Naive thymus-derived CD4-positive, alpha-beta T cell (primary cell): ENCODE results near the gene GABRG3. TPM values are rescaled to one million over a fixed set of nuclear protein-coding genes. Genes with fewer than 3 reads are reported as not detected.

ENCODE experiments used
- ATAC-seq: fragments of 150-1000 bp; cut with Tn5 transposase; 2 replicates; pipeline ENCODE4 v1.10.0; 2021; ENCODE audit warnings: mild to moderate bottlenecking, moderate library complexity
- CTCF ChIA-PET: fragments of 350-600 bp; sonication (Branson Sonifier 250); formaldehyde crosslinking; loops from one replicate; lab custom pipeline; 2021; ENCODE audit warnings: antibody characterized with exemption; lab: Charles Lee
- POLR2A ChIA-PET: fragments of 350-600 bp; sonication (Branson Sonifier 250); formaldehyde crosslinking; loops from one replicate; lab custom pipeline; 2021; ENCODE audit warnings: antibody characterized with exemption, inconsistent platforms; lab: Charles Lee
- DNase-seq, 9 donors: peaks; one replicate each; pipeline versions ENCODE4 v3.0.0 to v3.0.0-alpha.2; 2020 to 2022; ENCODE audit warnings: mixed read lengths in 1 of 9
- H3K27ac ChIP-seq: one replicate; pipeline ENCODE4 v1.7.0; 2013; ENCODE audit warnings: mild to moderate bottlenecking, low read depth, low read length, moderate library complexity
- H3K27me3 ChIP-seq, 2 donors: one replicate each; pipeline ENCODE4 v1.7.0; 2013; ENCODE audit warnings: low read length in 2 of 2, mild to moderate bottlenecking in 2 of 2, moderate library complexity in 2 of 2; ENCODE audit not compliant: control insufficient read depth in 2 of 2, insufficient read depth in 2 of 2
- H3K36me3 ChIP-seq, 3 experiments: 1 replicate in 2 of 3; 2 replicates in 1 of 3; pipeline ENCODE4 v1.7.0; 2013; ENCODE audit warnings: low read length in 3 of 3, mild to moderate bottlenecking in 3 of 3, moderate library complexity in 1 of 3; ENCODE audit not compliant: insufficient read depth in 3 of 3, control insufficient read depth in 2 of 3
- H3K4me1 ChIP-seq, 2 donors: one replicate each; pipeline ENCODE4 v1.7.0; 2013; ENCODE audit warnings: low read length in 2 of 2, mild to moderate bottlenecking in 2 of 2, moderate library complexity in 1 of 2; ENCODE audit not compliant: control insufficient read depth in 2 of 2, insufficient read depth in 2 of 2
- H3K4me3 ChIP-seq: 2 replicates; pipeline ENCODE4 v1.7.0; 2013; ENCODE audit warnings: mild to moderate bottlenecking, low read length
- H3K9me3 ChIP-seq, 3 experiments: 1 replicate in 2 of 3; 2 replicates in 1 of 3; pipeline ENCODE4 v1.7.0; 2013; ENCODE audit warnings: low read length in 3 of 3; ENCODE audit not compliant: control insufficient read depth in 2 of 3
- H3K27ac Mint-ChIP-seq, 9 donors: one replicate each; pipeline ENCODE4 v1.8.0; 2020 to 2022; ENCODE audit warnings: mixed read lengths in 9 of 9, mild to moderate bottlenecking in 8 of 9, moderate library complexity in 5 of 9, inconsistent platforms in 2 of 9
- H3K27me3 Mint-ChIP-seq, 5 donors: one replicate each; pipeline ENCODE4 v1.8.0; 2021 to 2022; ENCODE audit warnings: mixed read lengths in 5 of 5, mild to moderate bottlenecking in 1 of 5
- H3K36me3 Mint-ChIP-seq, 5 donors: one replicate each; pipeline ENCODE4 v1.8.0; 2020 to 2022; ENCODE audit warnings: mixed read lengths in 5 of 5, mild to moderate bottlenecking in 3 of 5, inconsistent platforms in 1 of 5
- H3K4me1 Mint-ChIP-seq, 7 donors: one replicate each; pipeline ENCODE4 v1.8.0; 2020 to 2022; ENCODE audit warnings: mixed read lengths in 7 of 7, mild to moderate bottlenecking in 3 of 7, inconsistent platforms in 1 of 7
- H3K4me3 Mint-ChIP-seq, 10 donors: one replicate each; pipeline ENCODE4 v1.8.0; 2020 to 2022; ENCODE audit warnings: mild to moderate bottlenecking in 10 of 10, mixed read lengths in 10 of 10, moderate library complexity in 6 of 10, inconsistent platforms in 2 of 10
- H3K9me3 Mint-ChIP-seq, 11 donors: one replicate each; pipeline ENCODE4 v1.8.0; 2020 to 2022; ENCODE audit warnings: mixed read lengths in 11 of 11, mild to moderate bottlenecking in 4 of 11, inconsistent platforms in 1 of 11, moderate library complexity in 1 of 11
- intact Hi-C, 2 donors: fragments of 100-400 bp; cut with micrococcal nuclease; formaldehyde crosslinking; loops; one replicate each; pipeline ENCODE4 v1.15.1; 2023
- polyA plus RNA-seq, 2 donors: library from polyadenylated mRNA; unstranded; fragments of 300-500 nt; fragmentation: Illumina TruSeq; gene quantifications; one replicate each; pipeline ENCODE4 v1.2.3, GENCODE V29; 2021
- total RNA-seq, 6 experiments: library from RNA in 5 of 6; stranded (reverse) in 5 of 6; gene quantifications; 1 replicate in 5 of 6; 2 replicates in 1 of 6; pipeline ENCODE4 v1.2.3 and lab custom pipeline; 2021 to 2026

Gene GABRG3
- total and polyA plus RNA-seq, 7 experiments from 2014 or later = not detected

- H3K9me3 Mint-ChIP-seq = peaks cover 5 to 53% (median 21%) of the 10 kb centered on the region in 11 donors
- H3K36me3 ChIP-seq = no peaks in the 10 kb centered on the region
- no peaks in the 10 kb centered on the region for H3K4me1 Mint-ChIP-seq
- ChIA-PET POLR2A (no interaction called here), CTCF (no interaction called here)
- no peak overlapping the region for H3K27ac ChIP-seq
- no peaks in the 10 kb centered on the region for H3K27me3 Mint-ChIP-seq
- no peak overlapping the region for H3K27ac Mint-ChIP-seq
- peaks cover 0 to 16% (median 0%) of the 10 kb centered on the region in 3 experiments for H3K9me3 ChIP-seq
- ATAC-seq (no peak), DNase-seq (no peak)
- H3K4me3 Mint-ChIP-seq = no peak overlapping the region
- H3K4me3 ChIP-seq = no peak overlapping the region
- H3K27me3 ChIP-seq = no peaks in the 10 kb centered on the region
- no peaks in the 10 kb centered on the region for H3K4me1 ChIP-seq
- intact Hi-C loops = no loop called here
- peaks cover 0 to 13% (median 4%) of the 10 kb centered on the region in 5 donors for H3K36me3 Mint-ChIP-seq
Measured at GRCh38 chr15:27065151-27065550, 94.2 kb downstream of the GABRG3 start.

GRCh38 chr15:27065785-27066184 lies 94.8 kb downstream of the GABRG3 start:
- Histone ChIP-seq H3K4me3 (no peak overlapping the region), H3K4me1 (no peaks in the 10 kb centered on the region), H3K27me3 (no peaks in the 10 kb centered on the region), H3K36me3 (no peaks in the 10 kb centered on the region), H3K27ac (no peak overlapping the region), H3K9me3 (peaks cover 0 to 16% (median 0%) of the 10 kb centered on the region in 3 experiments)
- Mint-ChIP-seq H3K9me3 (peaks cover 5 to 58% (median 21%) of the 10 kb centered on the region in 11 donors), H3K27ac (no peak overlapping the region), H3K4me1 (no peaks in the 10 kb centered on the region), H3K27me3 (no peaks in the 10 kb centered on the region), H3K4me3 (no peak overlapping the region), H3K36me3 (peaks cover 0 to 13% (median 4%) of the 10 kb centered on the region in 5 donors)
- POLR2A ChIA-PET = no interaction called here
- DNase-seq (no peak), ATAC-seq (no peak)
- CTCF ChIA-PET = no interaction called here
- intact Hi-C loops = no loop called here

GRCh38 chr15:27066446-27066845 lies 95.5 kb downstream of the GABRG3 start:
- H3K4me1 Mint-ChIP-seq = no peaks in the 10 kb centered on the region
- no peak overlapping the region for H3K4me3 Mint-ChIP-seq
- CTCF ChIA-PET = no interaction called here
- no peak overlapping the region for H3K27ac Mint-ChIP-seq
- peaks cover 0 to 16% (median 0%) of the 10 kb centered on the region in 3 experiments for H3K9me3 ChIP-seq
- ATAC-seq (no peak), DNase-seq (no peak)
- POLR2A ChIA-PET = interaction anchor here (0.6 kb wide), 1 partner anchor 727 kb away, joined by 3 read pairs; no protein-coding TSS in a partner anchor
- H3K36me3 Mint-ChIP-seq = peaks cover 0 to 13% (median 4%) of the 10 kb centered on the region in 5 donors
- no peaks in the 10 kb centered on the region for H3K36me3 ChIP-seq
- H3K27me3 Mint-ChIP-seq = no peaks in the 10 kb centered on the region
- H3K27ac ChIP-seq = no peak overlapping the region
- no peaks in the 10 kb centered on the region for H3K4me1 ChIP-seq
- no peaks in the 10 kb centered on the region for H3K27me3 ChIP-seq
- peaks cover 7 to 61% (median 23%) of the 10 kb centered on the region in 11 donors for H3K9me3 Mint-ChIP-seq
- intact Hi-C loops = no loop called here
- H3K4me3 ChIP-seq = no peak overlapping the region

- intact Hi-C loops = no loop called here
- Mint-ChIP-seq H3K4me1 (no peaks in the 10 kb centered on the region), H3K36me3 (peaks cover 0 to 13% (median 4%) of the 10 kb centered on the region in 5 donors), H3K4me3 (no peak overlapping the region), H3K27me3 (no peaks in the 10 kb centered on the region), H3K9me3 (peaks cover 8 to 64% (median 25%) of the 10 kb centered on the region in 11 donors), H3K27ac (no peak overlapping the region)
- no peak for ATAC-seq
- Histone ChIP-seq H3K9me3 (peaks cover 0 to 16% (median 0%) of the 10 kb centered on the region in 3 experiments), H3K27me3 (no peaks in the 10 kb centered on the region), H3K36me3 (no peaks in the 10 kb centered on the region), H3K4me1 (no peaks in the 10 kb centered on the region), H3K4me3 (no peak overlapping the region), H3K27ac (no peak overlapping the region)
- ChIA-PET CTCF (no interaction called here), POLR2A (no interaction called here)
- DNase-seq = no peak
Measured at GRCh38 chr15:27067175-27067574, 96.2 kb downstream of the GABRG3 start.

DNA sequence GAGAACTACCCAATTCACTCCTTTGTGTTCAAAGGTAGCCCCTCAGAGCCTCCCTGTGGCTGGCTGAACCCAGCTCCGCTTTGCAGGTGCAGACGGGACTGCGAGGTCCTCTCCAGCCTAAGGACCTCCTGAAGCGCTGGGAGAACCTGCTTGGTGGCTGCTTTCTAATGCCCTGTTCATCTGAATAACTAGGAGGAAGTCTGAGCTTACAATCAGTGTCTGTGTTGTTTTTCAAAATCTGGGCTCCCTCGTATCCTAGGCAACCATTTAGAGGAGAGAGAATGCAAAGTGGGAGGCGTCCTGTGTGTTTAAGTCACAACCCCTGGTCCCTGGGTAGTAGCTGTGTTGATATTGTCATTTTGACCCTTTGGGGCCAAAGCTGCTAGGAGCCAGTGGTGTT lies 99.9 kb downstream of the GABRG3 start:
- Histone ChIP-seq H3K27ac (no peak overlapping the region), H3K4me3 (no peak overlapping the region), H3K27me3 (no peaks in the 10 kb centered on the region), H3K4me1 (no peaks in the 10 kb centered on the region), H3K36me3 (no peaks in the 10 kb centered on the region), H3K9me3 (peaks cover 0 to 16% (median 0%) of the 10 kb centered on the region in 3 experiments)
- peaks cover 0 to 12% (median 4%) of the 10 kb centered on the region in 5 donors for H3K36me3 Mint-ChIP-seq
- H3K27ac Mint-ChIP-seq = no peak overlapping the region
- intact Hi-C loops = no loop called here
- no peak for ATAC-seq
- DNase-seq = no peak
- H3K9me3 Mint-ChIP-seq = peaks cover 13 to 58% (median 28%) of the 10 kb centered on the region in 11 donors
- no peaks in the 10 kb centered on the region for H3K27me3 Mint-ChIP-seq
- H3K4me1 Mint-ChIP-seq = no peaks in the 10 kb centered on the region
- H3K4me3 Mint-ChIP-seq = no peak overlapping the region
- ChIA-PET CTCF (no interaction called here), POLR2A (no interaction called here)

DNA sequence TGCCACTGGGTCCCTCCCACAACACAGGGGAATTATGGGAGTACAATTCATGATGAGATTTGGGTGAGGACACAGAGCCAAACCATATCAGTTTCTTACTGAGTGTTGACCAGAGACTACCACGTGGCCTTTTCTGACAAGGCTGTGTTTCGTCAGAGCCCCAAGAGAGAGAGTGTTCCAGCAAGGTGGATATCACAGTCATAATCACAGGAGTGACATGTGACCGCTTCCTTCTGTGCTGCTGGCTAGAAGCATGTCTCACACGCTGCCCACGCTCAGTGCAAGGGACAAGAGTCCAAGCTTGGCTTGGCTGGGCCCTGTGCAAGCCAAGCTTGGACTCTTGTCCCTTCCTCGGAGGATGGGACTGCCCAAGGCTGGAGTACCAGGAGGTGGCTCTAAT lies 103.2 kb downstream of the GABRG3 start:
- DNase-seq = no peak
- Histone ChIP-seq H3K36me3 (no peaks in the 10 kb centered on the region), H3K4me3 (no peak overlapping the region), H3K27ac (no peak overlapping the region), H3K27me3 (no peaks in the 10 kb centered on the region), H3K4me1 (no peaks in the 10 kb centered on the region), H3K9me3 (no peaks in the 10 kb centered on the region)
- ChIA-PET CTCF (no interaction called here), POLR2A (no interaction called here)
- Mint-ChIP-seq H3K4me1 (no peaks in the 10 kb centered on the region), H3K9me3 (peaks cover 4 to 27% (median 13%) of the 10 kb centered on the region in 11 donors), H3K36me3 (no peaks in the 10 kb centered on the region), H3K4me3 (no peak overlapping the region), H3K27ac (no peak overlapping the region), H3K27me3 (no peaks in the 10 kb centered on the region)
- intact Hi-C loops = no loop called here
- no peak for ATAC-seq

DNA sequence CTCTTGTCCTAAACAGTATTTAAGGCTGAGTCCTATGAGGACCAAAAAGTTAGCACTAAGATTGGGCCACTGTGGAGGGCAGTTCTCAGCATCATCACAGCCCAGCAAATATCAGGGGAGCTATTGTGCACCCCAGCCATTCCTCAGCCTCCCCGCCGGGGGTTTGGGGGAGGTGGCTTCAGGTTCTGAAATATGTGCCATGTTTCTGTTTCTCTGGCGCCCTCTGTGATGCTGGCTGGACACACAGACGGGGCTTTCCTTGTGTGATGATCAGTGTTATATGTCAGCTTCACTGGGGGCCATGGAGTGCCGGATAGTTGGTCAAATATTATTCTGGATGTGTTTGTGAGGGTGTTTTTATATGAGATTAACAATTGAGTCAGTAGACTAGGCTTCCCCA lies 106.8 kb downstream of the GABRG3 start:
- CTCF ChIA-PET = no interaction called here
- H3K27me3 ChIP-seq = no peaks in the 10 kb centered on the region
- no peak overlapping the region for H3K4me3 ChIP-seq
- no peak overlapping the region for H3K27ac ChIP-seq
- ATAC-seq (no peak), DNase-seq (no peak)
- POLR2A ChIA-PET = no interaction called here
- H3K9me3 ChIP-seq = no peaks in the 10 kb centered on the region
- Mint-ChIP-seq H3K36me3 (no peaks in the 10 kb centered on the region), H3K4me1 (no peaks in the 10 kb centered on the region), H3K9me3 (peaks cover 0 to 9% (median 6%) of the 10 kb centered on the region in 11 donors), H3K27me3 (no peaks in the 10 kb centered on the region), H3K27ac (no peak overlapping the region), H3K4me3 (no peak overlapping the region)
- H3K36me3 ChIP-seq = no peaks in the 10 kb centered on the region
- no peaks in the 10 kb centered on the region for H3K4me1 ChIP-seq
- intact Hi-C loops = no loop called here
